HepG2 (cell line): Measurements from ENCODE around the gene IQCN. TPM values are rescaled to one million over a fixed set of nuclear protein-coding genes. Genes with fewer than 3 reads are reported as not detected.
A peak's percentile ranks its signal among the peaks of the same experiment; 100 is the strongest.

Experiments
- ARNT ChIP-seq: fragments of 450-650 bp; IDR thresholded peaks from 2 replicates; pipeline ENCODE4 v1.6.1; 2017
- CEBPZ ChIP-seq: IDR thresholded peaks from 2 replicates; pipeline ENCODE4 v1.6.1; 2012; ENCODE audit warnings: low read length, improper control_type of control experiment
- DRAP1 ChIP-seq: IDR thresholded peaks from 2 replicates; pipeline ENCODE4 v1.6.1; 2016; ENCODE audit warnings: missing genetic modification reagents, missing compliant biosample characterization
- GLMP ChIP-seq: sonication (generic); formaldehyde crosslinking; IDR thresholded peaks from 2 replicates; pipeline ENCODE4 v1.9.0; 2021; ENCODE audit warnings: missing genetic modification reagents, mild to moderate bottlenecking, borderline replicate concordance
- KDM2A ChIP-seq: sonication (generic); formaldehyde crosslinking; IDR thresholded peaks from 2 replicates; pipeline ENCODE4 v1.4.0; 2020; ENCODE audit warnings: low read depth, missing genetic modification reagents, borderline replicate concordance
- MAZ ChIP-seq, 2 experiments: sonication (generic) in 1 of 2; formaldehyde crosslinking in 1 of 2; IDR thresholded peaks; 2 replicates each; pipeline versions ENCODE4 v1.5.0 to v1.6.1; 2012 to 2020; ENCODE audit warnings: low read depth in 2 of 2, mild to moderate bottlenecking in 2 of 2, borderline replicate concordance in 1 of 2, improper control_type of control experiment in 1 of 2, low read length in 1 of 2, missing genetic modification reagents in 1 of 2, moderate library complexity in 1 of 2
- MYNN ChIP-seq: sonication (generic); formaldehyde crosslinking; IDR thresholded peaks from 2 replicates; pipeline ENCODE4 v1.4.0; 2020; ENCODE audit warnings: mild to moderate bottlenecking, low read depth, missing genetic modification reagents
- MZF1 ChIP-seq: sonication (generic); formaldehyde crosslinking; IDR thresholded peaks from 2 replicates; pipeline ENCODE4 v1.8.1; 2023; ENCODE audit warnings: mild to moderate bottlenecking, missing genetic modification reagents, borderline replicate concordance
- PITX1 ChIP-seq: sonication (generic); formaldehyde crosslinking; IDR thresholded peaks from 2 replicates; pipeline ENCODE4 v1.5.1; 2020; ENCODE audit warnings: mild to moderate bottlenecking, missing genetic modification reagents
- TGIF2 ChIP-seq: IDR thresholded peaks from 2 replicates; pipeline ENCODE4 v1.6.1; 2016; ENCODE audit warnings: control low read depth, missing compliant biosample characterization
- ZBTB25 ChIP-seq: IDR thresholded peaks from 2 replicates; pipeline ENCODE4 v1.6.1; 2018; ENCODE audit warnings: missing genetic modification reagents
- ZNF180 ChIP-seq: sonication (generic); formaldehyde crosslinking; IDR thresholded peaks from 2 replicates; pipeline ENCODE4 v1.4.0; 2020; ENCODE audit warnings: low read depth, missing genetic modification reagents, borderline replicate concordance
- ZNF317 ChIP-seq: sonication (generic); formaldehyde crosslinking; IDR thresholded peaks from 2 replicates; pipeline ENCODE4 v1.5.0; 2020; ENCODE audit warnings: mild to moderate bottlenecking, missing genetic modification reagents
- ZNF788 ChIP-seq: sonication (generic); formaldehyde crosslinking; IDR thresholded peaks from 2 replicates; pipeline ENCODE4 v1.5.0; 2020; ENCODE audit warnings: mild to moderate bottlenecking, missing genetic modification reagents, borderline replicate concordance
- polyA plus RNA-seq, 8 experiments: library from polyadenylated mRNA; depleted of rRNA in 3 of 8; stranded (reverse) in 7 of 8; unstranded in 1 of 8; fragments of >200 nt; fragmentation: Illumina TruSeq in 4 of 8; extraction: Trizol in 4 of 8; gene quantifications; 2 replicates each; pipeline versions ENCODE4 v1.2.1 to v1.2.3, GENCODE V29; 2011 to 2016; ENCODE audit warnings: low read depth in 4 of 8, missing spikeins in 1 of 8, mixed read lengths in 1 of 8; ENCODE audit not compliant: insufficient read depth in 1 of 8
- total RNA-seq, 5 experiments: library from RNA; depleted of rRNA; stranded (reverse); fragments of >200 nt; fragmentation: Illumina TruSeq; extraction: Trizol; gene quantifications; 2 replicates each; pipeline ENCODE4 v1.2.3, GENCODE V29; 2016; ENCODE audit warnings: low read depth in 1 of 5
- TF ChIP-seq, protein P1 (sequence below): sonication (generic); formaldehyde crosslinking; conservative IDR thresholded peaks from 2 replicates; pipeline ENCODE4 v1.4.0; 2020; ENCODE audit warnings: mild to moderate bottlenecking, missing genetic modification reagents, moderate library complexity
- TF ChIP-seq, protein P2 (sequence below): IDR thresholded peaks from 2 replicates; pipeline ENCODE4 v1.6.1; 2016; ENCODE audit warnings: mild to moderate bottlenecking

The IQCN gene
- total and polyA plus RNA-seq, 2 of the 13 experiments (the other 11 are each of a cell fraction or from before 2014, with no cell fraction given) = 0.04 to 0.18 TPM

DNA sequence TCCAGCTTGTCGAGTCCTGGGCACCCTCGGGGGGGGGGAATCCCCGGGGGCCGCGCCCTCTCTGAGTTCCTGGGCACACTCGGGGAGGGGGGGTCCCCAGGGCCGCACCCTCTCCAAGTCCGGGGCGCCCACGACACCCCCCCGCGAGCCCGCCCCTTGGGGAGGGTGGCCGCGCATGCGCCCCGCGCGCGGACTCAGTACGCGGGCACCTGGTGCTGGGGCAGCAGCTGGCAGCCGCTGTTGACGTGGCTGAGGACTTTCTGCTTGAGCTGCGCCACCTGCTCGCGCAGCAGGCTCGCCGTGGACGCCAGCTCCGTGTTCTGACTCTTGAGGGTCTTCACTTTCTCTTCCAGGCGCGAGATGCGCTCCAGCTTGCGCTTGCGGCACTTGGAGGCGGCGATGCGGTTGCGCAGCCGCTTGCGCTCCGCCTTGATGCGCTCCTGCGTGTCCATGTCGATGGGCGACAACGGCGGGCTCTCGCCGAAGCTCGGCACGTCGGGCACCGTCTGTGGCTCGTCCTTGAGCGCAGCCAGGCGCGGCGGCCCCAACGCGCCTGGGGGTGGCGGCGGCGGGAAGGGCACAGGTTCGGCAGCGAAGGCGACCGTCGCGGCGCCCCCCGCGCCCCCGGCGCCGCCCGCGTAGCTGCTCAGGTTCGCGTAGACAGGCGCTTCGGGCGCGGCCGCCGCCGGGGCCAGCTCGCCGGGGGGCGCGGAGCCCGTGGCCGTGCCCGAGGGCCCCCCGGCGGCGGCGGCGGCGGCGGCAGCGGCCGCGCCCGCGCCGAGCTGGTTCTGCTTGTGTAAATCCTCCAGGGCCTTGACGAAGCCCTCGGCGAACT lies 6.2 kb upstream of the IQCN start (continued):
- TF ChIP-seq PITX1 (CRISPR knock-in tag) = no peak
- no peak for TF ChIP-seq ZNF317 (CRISPR knock-in tag)
- TF ChIP-seq MZF1 (CRISPR knock-in tag) = no peak
- TF ChIP-seq, protein P1, sequence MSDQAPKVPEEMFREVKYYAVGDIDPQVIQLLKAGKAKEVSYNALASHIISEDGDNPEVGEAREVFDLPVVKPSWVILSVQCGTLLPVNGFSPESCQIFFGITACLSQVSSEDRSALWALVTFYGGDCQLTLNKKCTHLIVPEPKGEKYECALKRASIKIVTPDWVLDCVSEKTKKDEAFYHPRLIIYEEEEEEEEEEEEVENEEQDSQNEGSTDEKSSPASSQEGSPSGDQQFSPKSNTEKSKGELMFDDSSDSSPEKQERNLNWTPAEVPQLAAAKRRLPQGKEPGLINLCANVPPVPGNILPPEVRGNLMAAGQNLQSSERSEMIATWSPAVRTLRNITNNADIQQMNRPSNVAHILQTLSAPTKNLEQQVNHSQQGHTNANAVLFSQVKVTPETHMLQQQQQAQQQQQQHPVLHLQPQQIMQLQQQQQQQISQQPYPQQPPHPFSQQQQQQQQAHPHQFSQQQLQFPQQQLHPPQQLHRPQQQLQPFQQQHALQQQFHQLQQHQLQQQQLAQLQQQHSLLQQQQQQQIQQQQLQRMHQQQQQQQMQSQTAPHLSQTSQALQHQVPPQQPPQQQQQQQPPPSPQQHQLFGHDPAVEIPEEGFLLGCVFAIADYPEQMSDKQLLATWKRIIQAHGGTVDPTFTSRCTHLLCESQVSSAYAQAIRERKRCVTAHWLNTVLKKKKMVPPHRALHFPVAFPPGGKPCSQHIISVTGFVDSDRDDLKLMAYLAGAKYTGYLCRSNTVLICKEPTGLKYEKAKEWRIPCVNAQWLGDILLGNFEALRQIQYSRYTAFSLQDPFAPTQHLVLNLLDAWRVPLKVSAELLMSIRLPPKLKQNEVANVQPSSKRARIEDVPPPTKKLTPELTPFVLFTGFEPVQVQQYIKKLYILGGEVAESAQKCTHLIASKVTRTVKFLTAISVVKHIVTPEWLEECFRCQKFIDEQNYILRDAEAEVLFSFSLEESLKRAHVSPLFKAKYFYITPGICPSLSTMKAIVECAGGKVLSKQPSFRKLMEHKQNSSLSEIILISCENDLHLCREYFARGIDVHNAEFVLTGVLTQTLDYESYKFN (CRISPR knock-in tag) = no peak
- TF ChIP-seq MAZ (IDR thresholded peaks at IDR 0.05; ENCODE audit: borderline replicate concordance, low read depth, low read length) = peak; percentile 87
- TF ChIP-seq MAZ (CRISPR knock-in tag; IDR thresholded peaks at IDR 0.05; ENCODE audit: low read depth) = no peak; the same call in 1 of the 2 replicates
- no peak for TF ChIP-seq MYNN (CRISPR knock-in tag)
- no peak for TF ChIP-seq ZBTB25 (CRISPR knock-in tag)
- no peak for TF ChIP-seq TGIF2
- no peak for TF ChIP-seq GLMP (CRISPR knock-in tag)
- TF ChIP-seq ARNT = no peak
- TF ChIP-seq ZNF788 (CRISPR knock-in tag) = no peak
- TF ChIP-seq ZNF180 (CRISPR knock-in tag) = no peak
- peak; percentile 46; the same call in 1 of the 2 replicates for TF ChIP-seq DRAP1 (CRISPR knock-in tag)
- no peak for TF ChIP-seq CEBPZ
- TF ChIP-seq, protein P2, sequence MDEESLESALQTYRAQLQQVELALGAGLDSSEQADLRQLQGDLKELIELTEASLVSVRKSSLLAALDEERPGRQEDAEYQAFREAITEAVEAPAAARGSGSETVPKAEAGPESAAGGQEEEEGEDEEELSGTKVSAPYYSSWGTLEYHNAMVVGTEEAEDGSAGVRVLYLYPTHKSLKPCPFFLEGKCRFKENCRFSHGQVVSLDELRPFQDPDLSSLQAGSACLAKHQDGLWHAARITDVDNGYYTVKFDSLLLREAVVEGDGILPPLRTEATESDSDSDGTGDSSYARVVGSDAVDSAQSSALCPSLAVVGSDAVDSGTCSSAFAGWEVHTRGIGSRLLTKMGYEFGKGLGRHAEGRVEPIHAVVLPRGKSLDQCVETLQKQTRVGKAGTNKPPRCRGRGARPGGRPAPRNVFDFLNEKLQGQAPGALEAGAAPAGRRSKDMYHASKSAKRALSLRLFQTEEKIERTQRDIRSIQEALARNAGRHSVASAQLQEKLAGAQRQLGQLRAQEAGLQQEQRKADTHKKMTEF (CRISPR knock-in tag) = peak; percentile 67; the same call in 1 of the 2 replicates
- peak; percentile 53 for TF ChIP-seq KDM2A (CRISPR knock-in tag)
